Stimulated activated CD8-positive, alpha-beta memory T cell treated with anti-CD3 and anti-CD28 coated beads, Interleukin-12 subunit alpha, Interleukin-12 subunit beta, amount 100 ng/mL, for 24 hours (primary cell): ENCODE measurements around the gene KRT39.
"Not testable (repeated sequence)": the region's sequence is repeated elsewhere in the genome, so short reads cannot be mapped to it uniquely, and the experiment has no call there.

ENCODE experiments used
- DNase-seq: peaks from one replicate; pipeline ENCODE4 v3.0.0-alpha.2; 2020; ENCODE audit errors: extremely low read depth

KRT39 gene

DNA sequence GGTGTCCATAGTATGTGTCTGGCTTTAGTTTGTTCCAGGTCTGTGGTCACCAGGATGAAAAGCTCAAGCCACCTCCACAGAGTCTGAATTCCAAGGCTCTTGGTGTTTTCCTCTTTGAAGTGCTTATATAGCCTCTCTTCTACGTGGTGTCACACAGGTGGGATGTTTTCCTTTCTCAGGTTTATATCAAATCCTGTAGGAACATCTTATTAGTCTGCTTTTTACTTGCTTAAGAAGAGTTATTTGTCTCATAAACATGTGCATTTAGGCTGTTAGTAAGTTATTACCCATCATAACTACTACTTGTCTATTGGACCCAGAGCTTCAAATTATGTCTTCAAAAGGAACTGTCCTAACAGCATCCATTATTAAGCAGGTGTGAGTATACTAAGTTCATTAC, at the start of gene KRT39:
TSS of gene KRT39 (minus strand) at position 101 of the 400 bp plus-strand sequence. CDS start at position 9, 92 bp downstream.
- DNase-seq, result no peak

DNA sequence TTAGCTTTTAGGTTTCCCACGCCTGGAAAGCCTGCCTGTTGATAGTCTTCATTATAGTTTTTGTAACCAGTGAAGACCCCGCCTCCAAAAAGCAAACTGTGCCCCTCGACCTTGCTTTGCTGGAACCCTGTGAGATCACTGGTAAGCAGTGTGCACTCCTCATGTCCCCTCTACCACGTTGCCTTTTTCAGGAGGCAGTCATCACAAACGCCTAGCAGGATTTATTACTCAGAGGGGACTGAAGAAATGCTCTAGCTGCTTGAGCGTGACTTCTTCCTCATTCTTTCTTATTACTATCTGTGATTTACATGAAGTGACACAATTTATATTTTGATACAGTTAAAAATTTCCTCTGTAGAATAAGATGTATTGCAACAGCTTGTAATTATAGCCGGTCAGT, 48.7 kb upstream of the KRT39 start:
- no peak for DNase-seq

DNA sequence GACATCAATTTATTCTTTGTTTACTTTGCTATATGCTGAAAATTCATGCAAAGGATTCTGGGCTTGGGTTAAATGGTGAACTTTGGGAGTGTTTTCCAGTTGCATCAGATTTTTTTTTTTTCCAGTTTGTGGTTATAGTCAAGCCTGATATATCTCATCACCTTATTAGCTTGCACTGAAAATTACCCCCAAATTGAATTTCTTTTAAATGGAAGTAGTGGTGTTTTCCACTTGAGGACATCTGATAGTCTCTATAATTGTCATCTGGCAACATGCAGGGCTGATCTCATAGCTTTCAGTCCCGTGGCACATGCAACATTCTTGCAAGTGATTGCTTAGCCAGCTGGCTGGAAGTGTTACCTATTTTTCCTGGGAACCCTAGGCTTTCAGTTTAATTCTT, 46.9 kb upstream of the KRT39 start:
- DNase-seq, result no peak

DNA sequence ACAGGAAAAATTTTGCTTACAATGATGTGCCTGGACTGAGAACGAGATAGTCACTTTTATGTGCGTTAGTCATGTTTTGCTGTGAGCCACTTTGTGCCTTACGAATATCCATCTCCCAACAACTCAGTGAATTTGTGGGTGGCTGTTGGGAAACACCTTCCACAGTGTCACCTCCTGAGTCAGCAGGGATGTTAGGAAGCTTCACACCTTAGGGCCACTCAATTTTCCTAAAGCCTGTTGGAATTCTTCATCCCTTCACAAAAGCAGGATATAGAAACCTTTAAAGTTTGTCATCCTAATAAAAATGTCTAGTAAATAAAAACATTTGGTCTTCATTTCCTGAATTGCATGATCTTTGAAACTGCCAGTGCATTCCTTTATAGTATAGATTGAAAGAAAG, 46.4 kb upstream of the KRT39 start:
- DNase-seq, result no peak

DNA sequence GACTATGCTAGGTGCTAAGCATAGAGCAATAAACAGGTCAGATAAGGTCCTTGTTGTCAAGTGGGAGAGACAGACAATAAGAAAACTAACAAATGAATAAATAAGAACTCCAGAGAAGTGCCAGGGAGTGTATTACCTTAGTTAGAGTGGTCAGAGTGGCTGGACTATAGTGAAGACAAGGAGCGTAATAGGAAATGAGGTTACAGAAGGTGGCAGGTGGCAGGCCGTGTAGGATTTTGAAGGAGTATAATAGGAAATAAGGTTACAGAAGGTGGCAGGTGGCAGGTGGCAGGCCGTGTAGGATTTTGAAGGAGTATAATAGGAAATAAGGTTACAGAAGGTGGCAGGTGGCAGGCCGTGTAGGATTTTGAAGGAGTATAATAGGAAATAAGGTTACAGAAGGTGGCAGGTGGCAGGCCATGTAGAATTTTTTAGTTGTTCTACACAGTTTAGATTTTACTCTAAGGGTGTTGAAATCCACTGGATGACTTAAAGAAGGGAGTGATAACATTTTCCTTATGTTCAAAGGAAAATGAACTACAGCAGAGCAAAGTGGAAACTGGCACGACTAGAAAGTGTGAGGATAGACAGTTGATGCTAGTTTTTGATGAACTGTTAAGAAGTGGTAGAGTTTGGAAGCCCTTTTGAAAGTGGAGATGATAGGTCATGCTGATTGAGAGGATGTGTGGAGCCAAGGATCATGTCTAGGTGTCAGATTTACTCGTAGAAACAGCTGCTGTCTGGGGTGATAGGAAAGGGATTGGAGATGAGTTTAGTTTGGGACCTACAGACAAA, 45.8 kb upstream of the KRT39 start:
- no peak for DNase-seq

DNA sequence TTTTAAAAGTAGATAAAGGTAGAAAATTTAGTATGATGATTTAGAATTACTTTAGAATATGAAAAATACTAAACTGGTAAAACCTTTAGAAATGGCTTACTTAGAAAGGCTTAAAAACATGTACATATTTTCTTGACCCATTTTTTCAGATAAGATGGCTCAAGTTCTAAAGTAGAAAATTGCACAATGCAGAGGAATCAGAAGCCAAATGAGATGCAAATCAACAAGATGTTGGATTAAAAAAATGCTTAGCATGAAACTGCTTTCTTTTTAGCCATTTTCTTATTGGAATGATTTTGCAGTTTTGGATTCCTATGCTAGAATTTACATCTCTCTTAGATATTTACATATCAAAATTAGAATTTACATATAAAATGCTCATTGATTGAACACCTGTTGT, 43.7 kb upstream of the KRT39 start:
- no peak for DNase-seq

DNA sequence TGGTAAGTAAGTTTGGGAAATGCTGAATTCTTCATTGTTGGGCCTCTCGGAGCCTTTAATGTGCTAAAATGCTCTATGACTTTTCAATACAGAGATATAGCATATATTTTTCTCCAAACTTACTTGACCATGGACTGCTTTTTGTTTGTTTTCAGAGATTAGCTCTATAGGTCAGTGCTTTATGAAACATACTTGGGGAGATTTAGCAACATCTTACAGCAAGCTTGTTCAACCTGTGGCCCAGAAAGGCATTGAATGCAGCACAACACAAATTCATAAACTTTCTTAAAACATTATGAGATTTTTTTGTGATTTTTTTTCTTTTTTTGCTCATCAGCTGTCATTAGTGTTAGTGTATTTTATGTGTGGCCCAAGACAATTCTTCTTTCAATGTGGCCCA, 43.2 kb upstream of the KRT39 start:
- DNase-seq, result no peak

DNA sequence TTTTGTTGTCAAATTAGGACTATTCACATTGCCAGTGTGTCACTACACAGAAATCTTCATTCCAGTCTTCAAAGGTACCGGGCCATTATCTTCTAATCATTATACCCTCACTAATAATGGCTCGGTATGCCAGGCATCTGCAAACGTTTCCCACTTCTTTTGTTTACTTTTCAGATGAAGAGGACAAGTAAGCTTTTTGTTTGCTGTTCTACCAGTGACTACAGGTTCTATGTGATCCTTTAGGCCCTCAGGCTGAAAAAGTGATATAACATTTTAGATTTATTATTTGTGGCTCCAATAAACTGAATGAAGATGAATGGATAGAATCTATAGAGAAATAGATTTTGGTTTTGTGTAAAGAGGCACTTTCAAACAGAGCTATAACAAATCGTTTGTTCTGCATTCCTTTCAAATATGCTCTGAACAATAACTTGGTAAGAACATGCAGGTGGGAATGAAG, 42.6 kb upstream of the KRT39 start:
- no peak for DNase-seq

DNA sequence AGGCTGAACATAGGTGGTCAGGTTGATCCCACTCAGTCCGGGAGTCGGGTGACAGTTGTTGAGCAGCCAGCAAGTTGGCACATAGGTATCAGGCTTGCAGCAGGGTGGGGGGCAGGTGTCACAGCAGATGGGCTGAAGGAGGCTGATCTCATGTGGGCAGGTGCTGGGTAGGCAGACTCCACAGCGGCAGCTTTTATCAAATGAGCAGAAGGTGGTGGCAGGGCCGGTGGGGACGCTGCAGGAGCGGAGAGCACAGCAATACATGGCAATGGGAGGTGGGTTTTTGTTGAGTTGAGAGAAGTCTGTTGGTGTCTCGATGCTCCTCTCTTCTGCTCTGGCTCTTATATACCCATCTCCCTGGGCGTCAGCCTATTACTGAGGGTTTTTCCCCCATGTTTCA, 42.1 kb upstream of the KRT39 start, which contains the start of gene KRTAP3-1:
TSS of gene KRTAP3-1 (minus strand) at position 318 of the 400 bp plus-strand sequence. CDS start at position 264, 54 bp downstream.
- DNase-seq, result no peak

DNA sequence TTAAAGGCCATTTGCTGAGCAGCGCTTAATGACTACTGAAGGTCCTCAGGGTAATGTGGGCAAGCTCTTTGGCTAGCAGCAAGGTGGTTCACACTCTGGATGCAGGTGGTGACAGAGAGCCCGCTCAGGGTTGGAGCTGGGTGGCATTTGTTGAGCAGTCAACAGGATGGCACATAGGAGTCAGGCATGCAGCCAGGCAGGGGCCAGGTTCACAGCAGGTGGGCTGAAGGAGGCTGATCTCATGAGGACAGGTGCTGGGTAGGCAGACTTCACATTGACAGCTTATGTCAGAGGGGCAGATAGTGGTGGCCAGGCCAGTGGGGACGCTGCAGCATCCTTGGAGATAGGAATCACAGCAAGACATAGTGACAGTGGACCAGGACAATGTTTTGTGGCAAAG, 37.6 kb upstream of the KRT39 start:
- no peak for DNase-seq

DNA sequence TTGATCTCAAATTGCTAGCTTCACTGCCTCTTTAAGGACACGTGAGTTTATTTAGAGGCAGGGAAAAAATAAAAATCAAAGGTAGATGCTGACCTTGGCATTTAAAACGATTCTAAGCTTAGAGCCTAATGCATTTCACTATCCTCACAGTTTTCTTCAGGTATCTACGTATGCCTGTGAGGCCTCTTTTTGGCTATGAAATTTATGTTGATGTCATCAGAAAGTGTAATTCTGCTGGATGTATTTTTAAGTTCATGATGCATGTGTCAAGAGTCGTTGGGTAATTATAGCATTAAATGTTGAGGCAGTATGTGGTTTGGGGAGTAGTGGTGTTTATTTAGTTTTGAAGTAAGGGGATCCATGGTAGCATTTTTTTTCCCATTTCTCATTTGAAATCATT, 37.2 kb upstream of the KRT39 start:
- no peak for DNase-seq

DNA sequence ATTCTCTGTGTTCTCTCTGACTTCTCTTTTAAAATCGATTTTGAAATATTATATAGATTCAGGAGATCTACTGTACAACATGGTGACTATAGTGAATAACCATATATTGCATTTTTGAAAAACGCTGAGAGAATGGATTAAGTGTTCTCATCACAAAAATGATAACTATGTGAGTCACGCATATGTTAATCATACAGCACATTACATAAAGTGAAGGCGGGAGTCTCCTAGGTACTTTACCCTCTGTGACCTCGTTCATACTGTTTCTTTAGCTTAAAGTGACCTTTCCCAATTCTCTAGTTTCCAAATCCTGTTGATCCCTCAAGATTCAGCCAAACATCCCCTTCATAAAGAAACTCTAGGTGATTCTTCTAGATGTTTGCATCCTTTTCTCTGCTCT, 36.1 kb upstream of the KRT39 start:
- no peak for DNase-seq

DNA sequence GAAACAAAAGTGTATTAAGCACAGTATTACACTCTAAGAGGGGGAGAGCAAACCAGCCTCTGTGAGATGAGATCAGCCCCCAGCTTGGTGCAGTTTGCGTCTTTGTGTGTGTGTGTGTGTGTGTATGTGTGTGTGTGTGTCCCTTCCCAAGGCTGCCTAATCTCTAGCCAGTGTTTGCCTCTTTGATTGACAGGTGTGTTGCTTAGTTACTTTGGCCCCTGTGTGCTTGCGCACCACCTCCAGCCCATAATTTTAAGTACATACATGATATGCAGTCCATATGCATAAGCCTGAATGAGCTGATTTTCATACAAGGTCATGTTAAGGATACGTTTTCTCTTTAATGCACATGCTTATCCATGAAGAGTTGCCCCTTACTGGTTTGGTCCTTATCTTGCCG, 35.0 kb upstream of the KRT39 start:
- DNase-seq, result no peak

DNA sequence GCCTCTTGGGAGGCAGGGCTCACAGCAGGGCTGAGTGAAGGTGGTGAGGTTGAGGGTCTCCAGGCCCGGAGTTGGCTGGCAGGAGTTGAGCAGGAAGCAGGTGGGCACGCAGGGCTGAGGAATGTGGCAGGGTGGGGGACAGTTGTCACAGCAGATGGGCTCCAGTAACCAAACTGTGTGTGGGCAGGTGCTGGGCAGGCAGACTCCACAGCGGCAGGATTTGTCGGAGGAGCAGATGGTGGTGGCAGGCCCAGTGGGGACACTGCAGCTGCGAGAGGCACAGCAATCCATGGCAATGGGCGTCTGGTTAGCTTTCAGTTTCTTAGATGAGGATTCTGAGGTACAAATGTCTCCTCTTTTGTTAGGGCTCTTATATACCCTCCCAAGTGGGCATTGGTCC, 32.8 kb upstream of the KRT39 start, which contains the start of gene KRTAP3-2:
TSS of gene KRTAP3-2 (minus strand) at position 344 of the 400 bp plus-strand sequence. CDS start at position 291, 53 bp downstream.
- DNase-seq, result not testable (repeated sequence)

DNA sequence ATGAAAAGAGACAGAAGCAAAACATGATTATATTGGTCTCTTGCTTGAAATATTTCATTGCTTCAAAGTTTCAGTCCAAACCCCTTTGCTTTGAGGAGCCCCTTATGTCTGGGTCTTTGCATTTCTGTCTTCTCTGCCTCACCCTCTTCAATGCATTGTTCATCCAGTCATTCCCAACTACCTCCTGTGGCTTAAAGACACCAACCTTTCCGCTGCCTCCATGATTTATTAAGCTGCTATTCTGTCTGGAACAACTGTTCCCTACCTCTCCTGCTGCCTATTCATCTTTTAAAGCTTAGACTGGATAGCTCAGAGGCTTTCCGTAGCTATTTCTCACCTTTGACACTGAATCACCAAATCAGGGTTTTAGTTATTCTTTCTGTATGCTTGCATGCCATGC, 30.6 kb upstream of the KRT39 start:
- no peak for DNase-seq

DNA sequence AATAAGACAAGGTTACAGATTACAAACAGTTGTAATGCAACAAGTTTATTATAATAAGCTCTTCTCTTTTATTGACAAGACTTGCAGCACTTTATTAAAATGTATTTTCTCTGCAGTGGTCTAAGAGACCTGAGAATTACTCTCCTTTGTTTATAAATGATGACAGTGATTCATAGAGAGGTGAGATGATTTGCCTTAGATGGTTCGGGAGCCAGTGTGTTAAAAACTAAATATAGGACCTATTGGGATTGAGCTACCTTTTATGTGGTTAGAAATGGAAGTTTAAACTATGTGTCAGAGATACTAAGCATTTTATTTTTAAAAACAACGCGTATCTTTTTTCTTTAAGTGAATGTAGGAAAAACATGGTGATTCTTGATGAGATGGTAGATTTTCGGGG, 30.1 kb upstream of the KRT39 start:
- DNase-seq, result no peak

DNA sequence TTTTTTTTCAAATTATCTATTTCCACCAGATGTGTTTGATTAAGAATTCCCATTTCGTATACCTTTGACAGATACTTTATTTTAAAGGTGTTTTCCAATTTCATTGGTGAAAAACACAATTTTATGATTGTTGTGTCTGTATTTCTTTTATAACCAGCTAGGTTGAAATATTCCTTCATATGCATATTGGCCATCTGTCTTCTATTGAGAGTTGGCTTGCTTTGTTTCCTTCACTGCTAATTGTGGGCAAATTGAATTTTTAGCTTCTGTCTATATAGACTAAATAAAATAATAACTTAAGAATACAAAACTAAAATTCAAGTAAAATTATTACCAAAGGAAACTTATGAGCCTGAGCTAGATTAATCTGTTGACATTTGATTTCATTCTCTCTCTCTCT, 28.4 kb upstream of the KRT39 start:
- DNase-seq, result no peak

DNA sequence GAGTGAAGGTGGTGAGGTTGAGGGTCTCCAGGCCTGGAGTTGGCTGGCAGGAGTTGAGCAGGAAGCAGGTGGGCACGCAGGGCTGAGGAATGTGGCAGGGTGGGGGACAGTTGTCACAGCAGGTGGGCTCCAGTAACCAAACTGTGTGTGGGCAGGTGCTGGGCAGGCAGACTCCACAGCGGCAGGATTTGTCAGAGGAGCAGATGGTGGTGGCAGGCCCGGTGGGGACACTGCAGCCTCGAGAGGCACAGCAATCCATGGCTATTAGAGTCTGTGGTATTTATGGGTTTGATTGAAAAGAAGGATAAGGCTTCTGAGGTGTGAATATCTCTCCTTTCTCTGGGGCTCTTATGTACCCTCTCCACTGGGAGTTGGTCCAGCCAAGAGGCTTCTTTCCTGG, 27.1 kb upstream of the KRT39 start, which contains the start of gene KRTAP3-3:
TSS of gene KRTAP3-3 (minus strand) at position 326 of the 400 bp plus-strand sequence. CDS start at position 259, 67 bp downstream.
- no peak for DNase-seq

DNA sequence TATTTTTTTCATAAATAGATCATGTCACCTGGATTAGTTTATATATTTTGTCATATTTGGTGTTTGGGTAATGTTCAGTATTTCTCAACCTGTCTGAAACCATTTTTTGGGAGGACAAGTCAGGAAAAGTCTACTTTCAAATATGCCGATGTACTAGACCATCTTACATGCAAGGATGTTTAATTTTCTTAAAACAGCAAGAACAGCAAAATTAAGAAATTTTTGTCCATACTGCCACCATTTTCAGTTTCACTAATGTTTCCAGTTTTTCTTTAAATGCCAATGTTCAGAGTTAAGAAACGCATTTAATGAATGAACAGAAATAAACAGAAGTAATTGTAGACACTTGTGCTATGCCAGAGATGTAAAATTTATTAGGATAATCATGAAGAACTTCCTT, 26.3 kb upstream of the KRT39 start:
- DNase-seq, result no peak

DNA sequence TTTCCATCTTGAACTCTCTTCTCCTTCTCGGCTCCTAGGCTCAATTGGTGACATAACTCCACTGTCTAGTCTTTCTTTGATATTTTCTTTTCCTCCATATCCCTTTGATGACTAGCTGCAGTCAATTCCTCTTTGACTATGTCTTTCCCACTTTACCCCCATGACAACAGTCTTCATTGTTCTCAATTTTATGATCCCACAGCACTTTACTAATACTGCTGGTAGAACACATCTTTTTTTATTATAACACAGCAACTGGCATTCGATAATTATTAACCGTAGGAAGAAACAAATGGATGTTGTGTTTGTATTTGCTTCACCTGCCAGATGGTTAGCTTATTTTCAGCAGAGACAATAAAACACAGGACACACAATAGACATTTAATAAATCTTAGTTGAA, 25.9 kb upstream of the KRT39 start:
- DNase-seq, result no peak

DNA sequence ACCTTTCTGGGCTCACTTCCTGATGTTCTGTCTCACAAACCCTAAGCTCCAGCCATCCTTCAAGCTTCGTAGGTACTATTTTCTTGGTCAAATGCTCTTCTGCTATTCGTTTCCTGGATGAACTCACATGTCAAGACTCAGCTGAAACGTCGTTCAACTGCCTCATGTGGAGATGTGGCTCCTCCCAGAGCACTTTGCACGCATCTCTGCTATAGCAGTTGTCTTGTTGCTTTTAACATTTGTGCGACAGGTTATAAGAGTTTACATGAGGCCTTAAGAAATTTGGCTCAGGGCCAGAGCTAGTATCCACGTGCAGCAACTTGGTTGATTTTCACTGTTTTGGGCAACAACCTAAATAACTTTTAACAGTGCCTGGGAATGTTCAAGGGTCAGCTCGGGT, 20.2 kb upstream of the KRT39 start:
- DNase-seq, result no peak

DNA sequence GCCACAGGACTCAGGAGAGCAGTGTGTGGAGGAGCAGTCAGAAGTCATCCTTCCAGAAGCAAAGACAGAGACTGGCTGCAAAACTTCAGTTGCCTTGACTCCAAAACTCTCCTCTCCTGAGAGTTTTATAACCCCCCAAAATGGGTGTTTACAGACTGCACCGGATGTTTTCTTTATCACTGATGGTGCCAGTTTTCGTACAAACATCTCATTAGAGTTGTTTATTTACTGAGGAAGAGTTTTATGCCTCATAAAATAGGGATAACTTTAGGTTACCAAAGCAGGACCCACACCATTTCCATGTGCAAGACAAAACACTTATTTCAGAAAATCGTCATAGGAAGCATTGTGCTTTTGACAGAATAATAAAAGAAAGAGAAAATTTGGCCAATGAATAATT, 17.5 kb upstream of the KRT39 start, which contains the start of gene KRT40:
TSS of gene KRT40 (minus strand) at position 101 of the 400 bp plus-strand sequence. CDS start at position 48, 53 bp downstream.
- DNase-seq, result no peak

DNA sequence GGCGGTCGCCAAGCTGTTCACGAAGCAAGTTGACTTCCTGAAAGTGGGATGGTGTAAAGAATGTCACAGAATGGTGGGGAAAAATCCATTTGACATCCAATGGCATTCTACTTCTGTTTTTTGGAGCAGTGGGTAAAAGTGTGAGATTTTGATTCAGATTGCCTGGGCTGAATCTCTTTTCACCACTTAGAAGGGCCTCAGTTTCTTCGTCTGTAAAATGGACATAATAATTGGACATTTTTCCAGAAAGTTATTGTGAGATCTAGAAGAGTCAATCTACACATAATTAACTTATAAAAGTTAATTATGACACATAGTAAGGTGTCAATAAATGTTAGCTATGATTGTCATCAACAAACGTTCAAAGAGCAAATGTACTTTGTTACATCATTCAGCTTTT, 14.4 kb upstream of the KRT39 start:
- DNase-seq, result no peak
